ENCODE measurements around the gene AWAT2.

Gene AWAT2

DNA sequence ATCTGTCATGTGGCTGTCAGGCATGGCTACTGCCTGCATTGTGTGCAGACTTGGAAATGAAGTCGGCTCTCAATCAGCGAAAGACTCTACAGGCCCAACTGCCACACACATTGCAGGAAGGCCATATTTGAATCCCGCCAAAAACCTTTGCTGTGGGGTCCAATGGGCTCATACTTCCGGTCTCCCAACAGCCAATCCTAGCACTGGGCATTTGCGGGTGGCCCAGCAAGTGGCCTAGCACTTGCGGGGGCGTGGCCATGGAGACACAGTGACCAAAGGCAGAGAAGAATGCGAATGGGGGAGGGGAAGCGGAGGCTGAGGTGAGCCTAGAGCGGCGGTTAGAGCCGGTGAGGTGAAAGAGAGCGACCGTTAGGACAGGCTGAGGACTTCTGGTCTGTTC, 12.3 kb upstream of the AWAT2 start, which contains the start of gene OTUD6A:
OTUD6A (plus strand) TSS at position 382 of the 400 bp plus-strand sequence. CDS start 68 bp downstream, outside the sequence.
- H3K4me1 Mint-ChIP-seq = no peaks in the 10 kb centered on the region
- no peak for ATAC-seq (replicated peaks; ENCODE audit: extremely low read depth, poor library complexity, severe bottlenecking)
- H3K4me3 Mint-ChIP-seq = no peak within 1 kb of the TSS
- no peaks in the 10 kb centered on the region for H3K9me3 Mint-ChIP-seq
- H3K27me3 Mint-ChIP-seq = peaks cover 16% of the 10 kb centered on the region
- no peaks in the 10 kb centered on the region for H3K36me3 Mint-ChIP-seq (ENCODE audit: insufficient read depth)
- H3K27ac Mint-ChIP-seq (ENCODE audit: low read depth) = no peak within 1 kb of the TSS
- DNase-seq (ENCODE audit: low spot score in 2 of 2) = no peak

DNA sequence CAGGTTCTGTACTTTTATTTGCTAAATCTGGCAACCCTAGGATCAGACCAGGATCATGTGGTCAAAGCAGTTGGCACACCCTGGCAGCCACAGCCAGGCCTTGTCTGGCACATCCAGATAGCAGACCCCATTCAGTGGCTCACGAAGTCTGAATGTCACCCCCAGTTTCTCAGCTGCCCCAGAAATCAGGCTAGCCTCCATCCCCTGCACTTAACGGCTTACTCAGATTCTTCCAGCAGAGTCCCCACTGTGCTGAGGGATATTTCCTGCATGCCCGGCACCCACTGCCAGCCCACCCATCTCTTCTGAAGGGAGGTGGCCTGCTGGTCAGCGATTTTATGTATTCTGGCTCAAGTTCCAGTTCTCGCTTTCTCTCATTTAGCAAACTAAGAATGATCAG, 4.7 kb upstream of the AWAT2 start:
- Mint-ChIP-seq H3K36me3 (ENCODE audit: insufficient read depth) (no peaks in the 10 kb centered on the region), H3K4me1 (no peaks in the 10 kb centered on the region), H3K4me3 (no peak overlapping the region), H3K27ac (ENCODE audit: low read depth) (no peak overlapping the region), H3K27me3 (peaks cover 24% of the 10 kb centered on the region), H3K9me3 (no peaks in the 10 kb centered on the region)
- DNase-seq (ENCODE audit: low spot score in 2 of 2) (no peak), ATAC-seq (replicated peaks; ENCODE audit: extremely low read depth, poor library complexity, severe bottlenecking) (no peak)

DNA sequence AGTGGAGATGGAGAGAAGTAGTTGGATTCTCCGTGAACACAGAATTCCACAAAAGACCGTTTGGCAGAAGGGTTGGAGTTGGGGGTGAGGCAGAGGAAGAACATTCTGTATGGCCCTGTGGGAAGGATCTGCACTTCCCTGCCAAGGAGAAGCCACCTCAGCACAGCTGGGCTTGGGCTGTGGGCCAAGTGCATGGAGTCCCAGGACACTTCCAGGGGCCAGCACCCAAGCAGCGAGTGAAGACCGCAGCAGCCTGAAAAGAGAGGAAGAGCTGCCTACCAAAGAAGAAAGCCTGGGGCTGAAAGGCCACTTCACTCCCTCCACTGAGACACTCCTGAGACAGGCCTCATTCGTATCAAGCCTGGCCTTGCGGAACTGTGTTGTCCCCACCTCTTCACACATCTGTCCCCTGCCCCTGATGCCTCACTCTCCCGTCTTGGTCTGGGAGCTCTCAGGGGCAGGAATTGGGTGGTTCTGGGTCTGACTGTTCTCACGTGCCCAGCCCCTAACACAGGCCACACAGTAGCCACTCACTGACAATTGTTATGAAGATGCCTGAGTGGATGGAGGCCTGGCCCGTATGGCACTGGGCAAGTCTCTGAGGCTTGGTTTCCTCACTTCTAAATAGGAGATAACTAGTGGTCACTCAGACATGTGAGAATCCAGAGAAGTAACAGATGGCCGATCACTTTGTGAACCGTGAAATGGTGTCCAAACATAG, 3.3 kb upstream of the AWAT2 start:
- Mint-ChIP-seq H3K27ac (ENCODE audit: low read depth) (no peak overlapping the region), H3K36me3 (ENCODE audit: insufficient read depth) (no peaks in the 10 kb centered on the region), H3K4me1 (no peaks in the 10 kb centered on the region), H3K4me3 (no peak overlapping the region), H3K27me3 (peaks cover 31% of the 10 kb centered on the region), H3K9me3 (no peaks in the 10 kb centered on the region)
- DNase-seq (ENCODE audit: low spot score in 2 of 2) (no peak), ATAC-seq (replicated peaks; ENCODE audit: extremely low read depth, poor library complexity, severe bottlenecking) (no peak)

DNA sequence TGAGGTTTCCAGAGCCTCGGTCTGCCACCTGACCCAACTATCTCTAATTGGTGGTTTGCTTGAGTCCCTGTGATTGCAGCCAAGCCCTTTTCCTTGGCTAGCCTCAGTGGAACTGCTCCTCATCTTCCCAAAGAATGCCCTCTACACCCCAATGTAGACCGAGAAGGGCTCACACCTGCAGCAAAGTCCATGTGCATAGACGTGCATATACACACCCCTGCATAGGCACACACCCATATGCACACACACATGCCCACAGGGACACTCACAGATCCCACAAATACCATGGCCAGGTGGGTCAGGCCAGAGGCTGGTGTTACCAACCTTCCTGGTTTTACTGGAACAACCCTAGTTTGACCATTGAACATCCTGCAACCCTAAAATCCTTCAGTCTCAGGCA, 332 bp downstream of the AWAT2 start:
- no peaks in the 10 kb centered on the region for H3K36me3 Mint-ChIP-seq (ENCODE audit: insufficient read depth)
- peaks cover 26% of the 10 kb centered on the region for H3K27me3 Mint-ChIP-seq
- ATAC-seq (replicated peaks; ENCODE audit: extremely low read depth, poor library complexity, severe bottlenecking) = no peak
- H3K4me3 Mint-ChIP-seq = no peak overlapping the region
- H3K9me3 Mint-ChIP-seq = no peaks in the 10 kb centered on the region
- no peak overlapping the region for H3K27ac Mint-ChIP-seq (ENCODE audit: low read depth)
- no peaks in the 10 kb centered on the region for H3K4me1 Mint-ChIP-seq
- DNase-seq (ENCODE audit: low spot score in 2 of 2) = no peak

DNA sequence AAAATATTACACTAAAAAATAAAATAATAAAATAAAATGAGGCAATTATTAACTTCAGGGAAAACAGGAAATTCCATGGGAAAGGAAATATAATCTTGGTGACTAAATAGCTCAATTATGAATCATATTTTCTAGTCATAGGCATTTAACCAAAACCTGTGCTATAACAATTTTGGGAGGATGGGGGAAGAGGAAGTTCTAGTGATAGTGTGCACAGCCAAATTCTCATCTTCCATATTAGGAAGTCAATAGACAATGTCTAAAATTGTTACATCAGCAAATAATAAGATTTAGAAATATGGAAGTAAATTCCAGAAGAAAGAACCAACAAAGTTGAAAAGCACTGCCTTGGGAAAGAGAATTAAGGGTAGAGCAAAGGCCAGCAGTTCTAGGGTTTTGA, 2.8 kb downstream of the AWAT2 start:
- H3K4me3 Mint-ChIP-seq = no peak overlapping the region
- no peaks in the 10 kb centered on the region for H3K9me3 Mint-ChIP-seq
- ATAC-seq (replicated peaks; ENCODE audit: extremely low read depth, poor library complexity, severe bottlenecking) = no peak
- H3K27ac Mint-ChIP-seq (ENCODE audit: low read depth) = no peak overlapping the region
- H3K36me3 Mint-ChIP-seq (ENCODE audit: insufficient read depth) = no peaks in the 10 kb centered on the region
- peaks cover 26% of the 10 kb centered on the region for H3K27me3 Mint-ChIP-seq
- no peak for DNase-seq (ENCODE audit: low spot score in 2 of 2)
- no peaks in the 10 kb centered on the region for H3K4me1 Mint-ChIP-seq

DNA sequence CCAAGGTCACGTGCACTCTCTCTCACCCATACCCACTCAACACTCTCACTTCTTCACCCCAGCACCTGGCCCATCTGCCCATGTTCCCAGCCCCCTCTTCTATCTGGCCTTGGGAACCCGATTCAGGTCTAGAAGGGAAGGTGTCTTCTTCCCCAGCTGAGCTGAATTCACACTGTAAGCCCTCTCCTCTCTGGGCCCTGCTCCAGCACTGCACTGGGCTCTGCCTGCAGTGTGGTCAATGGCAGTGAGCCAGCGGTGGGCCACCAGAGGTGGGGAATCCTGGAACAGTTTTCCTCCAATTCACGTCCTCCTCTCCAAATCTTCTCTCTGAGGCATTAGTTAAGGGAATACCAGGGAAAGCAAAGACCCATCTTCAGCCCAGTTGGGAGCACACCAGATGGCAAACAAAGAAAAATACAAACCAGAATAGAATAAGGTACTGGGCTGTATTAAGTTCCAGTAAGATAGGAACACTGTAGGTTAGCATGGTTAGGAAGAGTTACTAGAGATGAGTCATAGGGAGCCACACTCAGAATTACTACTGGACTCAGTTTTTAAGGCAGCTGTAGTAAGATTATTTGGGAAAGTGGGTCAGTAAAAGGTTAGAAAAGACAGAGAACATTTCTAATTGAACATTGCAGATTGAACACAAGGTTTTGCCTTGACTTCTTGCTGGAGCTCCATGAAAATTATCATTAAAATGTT, 5.0 kb downstream of the AWAT2 start:
- ATAC-seq (replicated peaks; ENCODE audit: extremely low read depth, poor library complexity, severe bottlenecking) (no peak), DNase-seq (ENCODE audit: low spot score in 2 of 2) (no peak)
- Mint-ChIP-seq H3K4me1 (no peaks in the 10 kb centered on the region), H3K4me3 (no peak overlapping the region), H3K9me3 (no peaks in the 10 kb centered on the region), H3K27ac (ENCODE audit: low read depth) (no peak overlapping the region), H3K36me3 (ENCODE audit: insufficient read depth) (no peaks in the 10 kb centered on the region), H3K27me3 (peaks cover 14% of the 10 kb centered on the region)

DNA sequence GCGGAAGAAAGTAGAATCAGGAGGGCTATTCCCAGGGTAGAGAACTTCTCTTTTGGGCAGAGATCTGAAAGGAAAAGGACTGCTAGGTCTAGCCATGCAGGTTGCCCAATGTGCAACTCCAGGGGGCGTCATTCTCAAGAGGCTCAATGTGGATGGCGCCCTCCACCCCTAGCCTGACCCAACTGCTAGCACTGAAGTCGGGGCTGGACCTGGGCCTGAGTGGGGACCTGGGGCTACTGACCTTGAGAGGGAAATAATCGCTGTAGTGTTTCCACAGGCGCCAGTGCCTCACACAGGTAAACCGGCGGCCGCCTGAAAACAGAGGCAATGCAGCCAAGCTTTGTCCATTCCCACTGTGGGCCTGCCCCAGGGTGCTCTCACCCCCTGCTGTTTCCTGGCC, 6.1 kb downstream of the AWAT2 start:
- Mint-ChIP-seq H3K36me3 (ENCODE audit: insufficient read depth) (no peaks in the 10 kb centered on the region), H3K4me1 (no peaks in the 10 kb centered on the region), H3K4me3 (no peak overlapping the region), H3K27me3 (peaks cover 11% of the 10 kb centered on the region), H3K27ac (ENCODE audit: low read depth) (no peak overlapping the region), H3K9me3 (no peaks in the 10 kb centered on the region)
- ATAC-seq (replicated peaks; ENCODE audit: extremely low read depth, poor library complexity, severe bottlenecking) = no peak
- DNase-seq (ENCODE audit: low spot score in 2 of 2) = no peak

DNA sequence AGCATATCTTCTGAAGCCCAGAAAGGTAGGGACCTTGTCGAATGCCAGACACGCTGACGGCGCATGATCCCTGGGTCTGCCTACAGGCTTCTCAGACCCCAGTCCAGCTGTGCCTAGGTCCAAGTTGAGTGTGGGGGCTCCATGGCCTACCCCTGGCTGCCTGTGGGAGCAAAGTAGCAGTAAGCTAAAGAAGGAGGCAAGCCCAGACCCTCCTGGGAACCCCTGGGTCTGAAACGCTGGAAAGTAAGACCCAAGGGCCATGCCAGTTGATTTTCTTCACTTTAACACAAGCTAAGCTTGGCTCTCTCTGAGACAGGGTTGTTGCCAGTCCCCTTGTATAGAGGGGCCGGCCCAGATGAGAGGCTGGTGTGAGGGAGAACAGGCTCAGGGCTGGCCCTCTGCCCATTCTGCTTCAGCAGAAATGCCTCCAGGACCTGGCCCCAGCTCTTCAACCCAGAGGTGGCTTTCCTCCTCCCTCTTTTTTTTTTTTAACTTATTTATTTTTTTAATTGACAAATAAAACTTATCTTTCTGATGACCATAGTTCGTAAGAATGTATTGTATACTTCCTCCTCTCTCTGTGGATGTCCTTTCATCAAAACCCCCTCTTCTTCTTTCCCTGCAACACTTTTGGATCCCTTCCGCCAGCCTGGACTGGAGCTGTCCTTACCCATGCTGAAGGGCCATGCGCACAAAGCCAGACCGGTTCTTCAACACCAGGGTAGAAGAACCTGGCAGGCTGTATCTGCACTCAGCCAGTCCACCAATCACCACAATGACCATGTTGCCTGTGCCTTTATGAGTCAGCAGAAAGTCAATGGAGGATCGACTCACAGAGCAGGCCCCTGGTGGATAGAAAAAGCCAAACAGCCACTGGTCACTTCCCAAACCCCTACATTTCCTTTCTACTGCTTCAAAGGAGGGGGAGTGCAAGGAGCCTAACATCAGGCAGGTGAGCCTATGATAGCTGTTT, 7.1 kb downstream of the AWAT2 start:
- Mint-ChIP-seq H3K9me3 (no peaks in the 10 kb centered on the region), H3K36me3 (ENCODE audit: insufficient read depth) (peaks cover 3% of the 10 kb centered on the region), H3K4me3 (no peak overlapping the region), H3K27me3 (peaks cover 1% of the 10 kb centered on the region), H3K27ac (ENCODE audit: low read depth) (no peak overlapping the region), H3K4me1 (no peaks in the 10 kb centered on the region)
- no peak for ATAC-seq (replicated peaks; ENCODE audit: extremely low read depth, poor library complexity, severe bottlenecking)
- DNase-seq (ENCODE audit: low spot score in 2 of 2) = no peak

DNA sequence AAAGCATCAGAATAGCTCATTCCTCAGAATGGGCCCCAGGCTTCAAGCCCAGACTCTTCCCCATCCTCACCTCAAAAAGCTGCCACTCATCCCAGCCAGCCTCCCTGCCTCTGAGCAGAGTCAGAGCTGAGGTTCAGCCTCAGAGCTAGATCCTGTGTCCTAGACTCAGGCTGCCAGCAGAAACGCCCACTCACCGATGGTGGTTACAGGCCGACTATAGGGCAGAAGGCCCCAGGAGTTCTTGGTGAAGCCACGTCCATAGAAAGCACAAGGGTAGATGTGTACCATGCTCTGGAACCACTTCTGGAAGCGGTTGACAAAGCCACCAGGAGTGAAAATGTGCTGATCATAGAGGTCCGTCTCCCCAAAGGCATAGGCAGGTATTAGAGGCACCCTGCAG, 7.7 kb downstream of the AWAT2 start:
- no peaks in the 10 kb centered on the region for H3K4me1 Mint-ChIP-seq
- peaks cover 3% of the 10 kb centered on the region for H3K36me3 Mint-ChIP-seq (ENCODE audit: insufficient read depth)
- no peak overlapping the region for H3K27ac Mint-ChIP-seq (ENCODE audit: low read depth)
- H3K9me3 Mint-ChIP-seq = no peaks in the 10 kb centered on the region
- ATAC-seq (replicated peaks; ENCODE audit: extremely low read depth, poor library complexity, severe bottlenecking) (no peak), DNase-seq (ENCODE audit: low spot score in 2 of 2) (no peak)
- H3K4me3 Mint-ChIP-seq = no peak overlapping the region
- H3K27me3 Mint-ChIP-seq = no peaks in the 10 kb centered on the region

DNA sequence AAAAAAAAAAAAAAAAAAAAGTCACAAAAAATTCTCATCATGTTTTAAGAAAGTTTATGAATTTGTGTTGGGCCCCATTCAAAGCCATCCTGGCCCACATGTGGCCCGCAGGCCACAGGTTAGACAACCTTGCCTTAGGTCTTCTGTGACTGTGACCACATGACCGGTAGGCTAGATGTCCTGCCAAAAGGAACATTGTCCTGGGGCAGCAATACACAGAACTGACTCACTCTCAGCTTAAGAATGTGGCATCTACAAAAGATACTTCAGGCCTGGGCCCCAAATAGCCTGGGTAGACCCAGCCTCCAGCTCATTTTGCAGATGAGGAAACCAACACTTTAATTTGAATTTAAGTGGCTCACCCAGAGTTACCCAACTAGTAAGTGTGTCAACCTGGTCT, 10.0 kb downstream of the AWAT2 start:
- ATAC-seq (replicated peaks; ENCODE audit: extremely low read depth, poor library complexity, severe bottlenecking) = no peak
- H3K27ac Mint-ChIP-seq (ENCODE audit: low read depth) = no peak overlapping the region

DNA sequence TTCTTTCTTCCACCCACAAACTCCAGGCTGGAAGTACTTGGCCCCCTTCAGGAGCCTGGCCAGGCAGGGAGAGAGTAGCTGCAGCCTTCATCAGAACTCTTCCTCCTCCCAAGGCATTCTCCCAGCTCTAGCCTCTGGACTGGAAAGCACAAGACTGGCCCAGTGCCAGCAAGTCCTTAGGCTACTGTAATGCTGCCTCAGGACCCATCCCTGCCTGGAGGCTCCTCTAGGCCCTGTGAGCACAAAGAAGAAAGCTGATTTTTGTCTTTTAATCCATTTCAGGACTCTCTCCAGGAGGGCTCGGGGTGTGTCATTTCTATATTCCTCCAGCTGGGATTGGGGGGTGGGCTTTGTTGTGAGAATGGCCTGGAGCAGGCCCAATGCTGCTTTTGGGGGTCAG, 10.8 kb downstream of the AWAT2 start:
- Mint-ChIP-seq H3K9me3 (no peaks in the 10 kb centered on the region), H3K27me3 (no peaks in the 10 kb centered on the region), H3K27ac (ENCODE audit: low read depth) (no peak overlapping the region), H3K4me1 (no peaks in the 10 kb centered on the region), H3K36me3 (ENCODE audit: insufficient read depth) (peaks cover 3% of the 10 kb centered on the region), H3K4me3 (no peak overlapping the region)
- ATAC-seq (replicated peaks; ENCODE audit: extremely low read depth, poor library complexity, severe bottlenecking) = no peak
- no peak for DNase-seq (ENCODE audit: low spot score in 2 of 2)

More for the DNA sequence above, 10.0 kb downstream of the AWAT2 start:
- DNase-seq (ENCODE audit: low spot score in 2 of 2) = no peak
- H3K36me3 Mint-ChIP-seq (ENCODE audit: insufficient read depth) = peaks cover 3% of the 10 kb centered on the region
- no peaks in the 10 kb centered on the region for H3K4me1 Mint-ChIP-seq
- no peaks in the 10 kb centered on the region for H3K27me3 Mint-ChIP-seq
- H3K4me3 Mint-ChIP-seq = no peak overlapping the region
- H3K9me3 Mint-ChIP-seq = no peaks in the 10 kb centered on the region

DNA sequence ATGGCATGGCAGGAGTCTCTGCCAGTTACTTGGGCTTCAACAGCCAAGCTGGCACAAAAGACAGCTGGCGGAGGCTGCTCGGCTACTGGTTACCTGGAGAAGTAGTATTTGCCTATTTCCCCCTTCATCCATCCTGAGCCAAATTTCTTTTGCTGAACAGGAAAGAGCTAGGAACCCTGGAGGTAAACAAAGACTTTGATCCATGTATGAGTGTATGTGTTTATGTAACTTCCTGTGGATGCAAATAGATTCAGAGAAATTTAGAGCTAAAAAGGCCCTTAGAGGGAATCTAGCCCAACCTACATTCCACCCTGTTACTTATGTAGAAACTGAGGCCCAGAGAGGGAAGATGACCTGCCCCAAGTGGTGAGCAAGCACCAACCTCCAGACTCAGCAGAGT, 11.2 kb downstream of the AWAT2 start:
- no peaks in the 10 kb centered on the region for H3K4me1 Mint-ChIP-seq
- no peak overlapping the region for H3K4me3 Mint-ChIP-seq
- H3K27ac Mint-ChIP-seq (ENCODE audit: low read depth) = no peak overlapping the region
- no peaks in the 10 kb centered on the region for H3K27me3 Mint-ChIP-seq
- peaks cover 3% of the 10 kb centered on the region for H3K36me3 Mint-ChIP-seq (ENCODE audit: insufficient read depth)
- H3K9me3 Mint-ChIP-seq = no peaks in the 10 kb centered on the region
- DNase-seq (ENCODE audit: low spot score in 2 of 2) (no peak), ATAC-seq (replicated peaks; ENCODE audit: extremely low read depth, poor library complexity, severe bottlenecking) (no peak)

All from central memory CD8-positive, alpha-beta T cell (primary cell).